ENCODE data around the gene PPP2R5A.

DNA sequence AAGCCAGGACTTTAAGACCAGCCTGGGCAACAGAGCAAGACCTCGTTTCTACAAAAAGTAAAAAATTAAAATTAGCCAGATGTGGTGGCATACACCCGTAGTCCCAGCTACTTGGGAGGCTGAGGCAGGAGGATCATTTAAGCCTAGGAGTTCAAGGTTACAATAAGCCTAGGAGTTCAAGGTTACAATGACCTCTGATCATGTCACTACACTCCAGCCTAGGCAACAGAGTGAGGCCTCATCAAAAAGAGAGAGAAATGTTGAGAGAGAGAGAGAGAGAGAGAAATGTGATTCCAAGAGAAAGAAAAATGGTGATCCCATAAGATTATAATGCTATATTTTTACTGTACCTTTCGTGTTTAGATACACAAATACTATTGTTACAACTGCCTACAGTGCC lies 69.3 kb downstream of the PPP2R5A start:
- TF ChIP-seq, protein P1, sequence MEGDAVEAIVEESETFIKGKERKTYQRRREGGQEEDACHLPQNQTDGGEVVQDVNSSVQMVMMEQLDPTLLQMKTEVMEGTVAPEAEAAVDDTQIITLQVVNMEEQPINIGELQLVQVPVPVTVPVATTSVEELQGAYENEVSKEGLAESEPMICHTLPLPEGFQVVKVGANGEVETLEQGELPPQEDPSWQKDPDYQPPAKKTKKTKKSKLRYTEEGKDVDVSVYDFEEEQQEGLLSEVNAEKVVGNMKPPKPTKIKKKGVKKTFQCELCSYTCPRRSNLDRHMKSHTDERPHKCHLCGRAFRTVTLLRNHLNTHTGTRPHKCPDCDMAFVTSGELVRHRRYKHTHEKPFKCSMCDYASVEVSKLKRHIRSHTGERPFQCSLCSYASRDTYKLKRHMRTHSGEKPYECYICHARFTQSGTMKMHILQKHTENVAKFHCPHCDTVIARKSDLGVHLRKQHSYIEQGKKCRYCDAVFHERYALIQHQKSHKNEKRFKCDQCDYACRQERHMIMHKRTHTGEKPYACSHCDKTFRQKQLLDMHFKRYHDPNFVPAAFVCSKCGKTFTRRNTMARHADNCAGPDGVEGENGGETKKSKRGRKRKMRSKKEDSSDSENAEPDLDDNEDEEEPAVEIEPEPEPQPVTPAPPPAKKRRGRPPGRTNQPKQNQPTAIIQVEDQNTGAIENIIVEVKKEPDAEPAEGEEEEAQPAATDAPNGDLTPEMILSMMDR (IDR thresholded peaks at IDR 0.05; ENCODE audit: low read length): no peak
- TF ChIP-seq EZH2phosphoT487 (IDR thresholded peaks at IDR 0.05; ENCODE audit: low read length): no peak
- no peak for TF ChIP-seq EZH2 (optimal IDR thresholded peaks at IDR 0.05; ENCODE audit: low read depth, low read length)
